Brain microvascular endothelial cell (primary cell): Measurements from ENCODE around the gene SMARCC1.
A peak's percentile ranks its signal among the peaks of the same experiment; 100 is the strongest.

Experiments used
- DNase-seq: peaks from one replicate; pipeline ENCODE4 v3.0.0-alpha.2; 2020
- H3K27ac ChIP-seq: fragments of 250-450 bp; sonication (Bioruptor Pico); 2 replicates; pipeline ENCODE4 v1.5.1; 2020; ENCODE audit warnings: mild to moderate bottlenecking, moderate library complexity
- H3K27me3 ChIP-seq: fragments of 250-450 bp; sonication (Bioruptor Pico); replicated peaks from 2 replicates; pipeline ENCODE4 v1.5.1; 2020; ENCODE audit warnings: mild to moderate bottlenecking
- H3K36me3 ChIP-seq: fragments of 250-450 bp; sonication (Bioruptor Pico); replicated peaks from 2 replicates; pipeline ENCODE4 v1.5.1; 2020; ENCODE audit warnings: mild to moderate bottlenecking
- H3K4me3 ChIP-seq: 2 replicates; pipeline ENCODE4 v1.5.1; 2011; ENCODE audit warnings: low read depth, mild to moderate bottlenecking, control low read depth, low read length, moderate library complexity
- CTCF ChIP-seq: IDR thresholded peaks from 2 replicates; pipeline ENCODE4 v1.5.1; 2011; ENCODE audit warnings: low read depth, mild to moderate bottlenecking, moderate library complexity, low read length, control low read depth, inconsistent platforms; ENCODE audit errors: missing control alignments
- in situ Hi-C: cut with HindIII; loops from 2 replicates; pipeline ENCODE4 v1.10.0; 2017; ENCODE audit warnings: low sequenced_read_pairs, low pct_ligation_motif_present

Gene SMARCC1

GRCh38 chr3:47666118-47666517, 115.6 kb downstream of the SMARCC1 start:
- in situ Hi-C loops, result no loop called here
- Histone ChIP-seq H3K27me3 (no peaks in the 10 kb centered on the region), H3K27ac (no peak overlapping the region), H3K36me3 (peaks cover 12% of the 10 kb centered on the region), H3K4me3 (no peak overlapping the region)
- no peak for DNase-seq
- TF ChIP-seq CTCF, result no peak

- no peak for DNase-seq
- TF ChIP-seq CTCF, result peak; percentile 61
- no peaks in the 10 kb centered on the region for H3K27me3 ChIP-seq
- no peak overlapping the region for H3K27ac ChIP-seq
- H3K36me3 ChIP-seq, result peaks cover 9% of the 10 kb centered on the region
- no peak overlapping the region for H3K4me3 ChIP-seq
- in situ Hi-C loops, result no loop called here
These were observed 117.2 kb downstream of the SMARCC1 start for GRCh38 chr3:47664519-47664918.

- H3K27me3 ChIP-seq, result no peaks in the 10 kb centered on the region
- no peak overlapping the region for H3K4me3 ChIP-seq
- no peak for DNase-seq
- TF ChIP-seq CTCF, result no peak
- H3K36me3 ChIP-seq, result peaks cover 10% of the 10 kb centered on the region
- in situ Hi-C loops, result no loop called here
- H3K27ac ChIP-seq, result no peak overlapping the region
These were observed 118.0 kb downstream of the SMARCC1 start for GRCh38 chr3:47663630-47664240.

DNA sequence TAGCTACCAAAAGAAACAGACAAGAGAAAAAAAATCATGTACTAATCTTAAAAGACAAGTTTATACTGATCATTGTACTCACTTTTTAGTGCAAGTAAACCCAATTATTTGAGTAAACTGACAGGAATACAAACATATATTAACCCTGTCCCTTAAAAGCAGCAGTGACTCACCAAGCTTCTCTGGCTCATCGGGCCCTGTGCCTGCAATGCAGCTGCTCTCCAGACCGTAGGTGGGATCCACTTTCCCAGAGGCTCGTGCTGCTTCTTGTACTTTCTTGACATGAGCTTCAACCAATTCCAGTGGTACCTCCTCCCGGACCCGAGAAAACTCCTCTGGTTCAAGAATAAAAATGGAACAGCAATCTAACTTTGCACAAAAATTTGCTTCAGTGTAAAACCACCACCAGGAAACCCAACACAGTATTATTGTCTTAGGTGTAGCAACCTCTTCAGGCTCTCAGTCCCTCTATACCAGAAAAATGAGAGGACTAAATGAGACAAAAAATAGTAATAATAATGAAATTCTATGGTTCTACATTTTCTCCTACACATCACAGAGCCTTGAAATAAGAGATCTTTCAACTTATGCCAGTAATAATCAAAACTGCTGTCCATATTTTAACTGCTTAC, 120.5 kb downstream of the SMARCC1 start:
- peak; percentile 66 for DNase-seq
- Histone ChIP-seq H3K4me3 (no peak overlapping the region), H3K27me3 (no peaks in the 10 kb centered on the region), H3K27ac (no peak overlapping the region), H3K36me3 (peaks cover 16% of the 10 kb centered on the region)
- TF ChIP-seq CTCF, result no peak
- in situ Hi-C loops, result no loop called here

GRCh38 chr3:47658444-47658843, 123.2 kb downstream of the SMARCC1 start:
- H3K36me3 ChIP-seq, result peaks cover 16% of the 10 kb centered on the region

More at GRCh38 chr3:47658444-47658843, 123.2 kb downstream of the SMARCC1 start:
- in situ Hi-C loops, result no loop called here
- Histone ChIP-seq H3K4me3 (no peak overlapping the region), H3K27ac (no peak overlapping the region), H3K27me3 (no peaks in the 10 kb centered on the region)
- no peak for TF ChIP-seq CTCF
- no peak for DNase-seq
